ENCODE results near the gene MYO1F.

MYO1F gene

DNA sequence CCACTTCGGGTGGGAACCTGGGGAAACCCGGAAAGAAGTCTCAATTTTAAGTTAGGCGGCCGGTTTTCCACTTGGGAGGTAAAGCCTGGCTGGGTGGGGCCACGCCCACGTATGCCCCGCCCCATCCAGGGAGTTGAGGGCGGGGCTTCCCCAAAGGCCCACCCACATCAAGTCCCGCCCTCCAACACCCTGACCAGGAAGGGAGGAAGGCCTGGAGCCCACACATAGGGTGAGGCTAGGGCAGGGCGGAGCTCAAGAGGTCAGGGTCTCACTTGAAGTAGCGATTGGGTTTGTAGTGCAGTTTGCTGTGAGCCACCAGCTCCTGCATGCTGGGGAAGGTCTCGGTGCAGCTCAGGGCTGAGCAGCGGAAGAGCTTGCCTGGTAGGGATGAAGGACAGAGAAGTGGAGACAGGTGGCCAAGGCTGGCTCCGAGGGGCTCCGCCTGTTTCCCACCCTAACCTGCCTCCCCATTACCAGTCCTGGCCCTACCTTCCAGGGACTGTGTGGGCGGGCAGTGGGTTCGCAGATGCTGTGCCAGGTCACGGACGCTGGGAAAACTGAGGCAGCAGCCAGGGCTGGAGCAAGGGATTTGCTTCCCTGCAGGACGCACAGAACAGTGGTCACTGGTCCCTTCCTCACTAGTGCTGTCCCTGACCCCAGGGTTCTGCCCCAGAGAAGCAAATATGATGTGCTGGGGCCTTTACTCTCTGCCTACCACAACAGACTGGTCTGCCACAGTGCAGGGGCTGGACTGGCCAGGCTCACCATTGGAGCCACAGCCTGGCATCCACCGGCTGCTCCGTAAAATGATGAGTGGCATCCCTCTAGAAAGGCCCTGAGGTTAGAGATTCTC is 64.9 kb downstream of the MYO1F start:
- H3K4me3 ChIP-seq (replicated peaks in 1 of 2; ENCODE audit: low read depth in 2 of 2, low read length in 2 of 2): no peak overlapping the region
- TF ChIP-seq, protein P1, sequence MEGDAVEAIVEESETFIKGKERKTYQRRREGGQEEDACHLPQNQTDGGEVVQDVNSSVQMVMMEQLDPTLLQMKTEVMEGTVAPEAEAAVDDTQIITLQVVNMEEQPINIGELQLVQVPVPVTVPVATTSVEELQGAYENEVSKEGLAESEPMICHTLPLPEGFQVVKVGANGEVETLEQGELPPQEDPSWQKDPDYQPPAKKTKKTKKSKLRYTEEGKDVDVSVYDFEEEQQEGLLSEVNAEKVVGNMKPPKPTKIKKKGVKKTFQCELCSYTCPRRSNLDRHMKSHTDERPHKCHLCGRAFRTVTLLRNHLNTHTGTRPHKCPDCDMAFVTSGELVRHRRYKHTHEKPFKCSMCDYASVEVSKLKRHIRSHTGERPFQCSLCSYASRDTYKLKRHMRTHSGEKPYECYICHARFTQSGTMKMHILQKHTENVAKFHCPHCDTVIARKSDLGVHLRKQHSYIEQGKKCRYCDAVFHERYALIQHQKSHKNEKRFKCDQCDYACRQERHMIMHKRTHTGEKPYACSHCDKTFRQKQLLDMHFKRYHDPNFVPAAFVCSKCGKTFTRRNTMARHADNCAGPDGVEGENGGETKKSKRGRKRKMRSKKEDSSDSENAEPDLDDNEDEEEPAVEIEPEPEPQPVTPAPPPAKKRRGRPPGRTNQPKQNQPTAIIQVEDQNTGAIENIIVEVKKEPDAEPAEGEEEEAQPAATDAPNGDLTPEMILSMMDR (IDR thresholded peaks at IDR 0.05; ENCODE audit: low read depth, low read length): no peak

GRCh38 chr19:8511573-8512101 is 65.6 kb downstream of the MYO1F start:
- TF ChIP-seq, protein P1 (IDR thresholded peaks at IDR 0.05; ENCODE audit: low read depth, low read length): no peak
- no peak overlapping the region for H3K4me3 ChIP-seq (replicated peaks in 1 of 2; ENCODE audit: low read depth in 2 of 2, low read length in 2 of 2)
- no peak for DNase-seq (ENCODE audit: low read depth in 2 of 2)

More for the DNA sequence above, 64.9 kb downstream of the MYO1F start:
- DNase-seq (ENCODE audit: low read depth in 2 of 2): peak; percentile 23 to 25

- DNase-seq (ENCODE audit: low read depth in 2 of 2): no peak
- TF ChIP-seq, protein P1 (IDR thresholded peaks at IDR 0.05; ENCODE audit: low read depth, low read length): no peak
- no peak overlapping the region for H3K4me3 ChIP-seq (replicated peaks in 1 of 2; ENCODE audit: low read depth in 2 of 2, low read length in 2 of 2)
These were observed 66.6 kb downstream of the MYO1F start for GRCh38 chr19:8510589-8511115.

GRCh38 chr19:8506402-8506957 is 70.8 kb downstream of the MYO1F start:
- TF ChIP-seq, protein P1 (IDR thresholded peaks at IDR 0.05; ENCODE audit: low read depth, low read length): no peak
- peak overlapping the region; percentile 54 to 60 for H3K4me3 ChIP-seq (replicated peaks in 1 of 2; ENCODE audit: low read depth in 2 of 2, low read length in 2 of 2)
- DNase-seq (ENCODE audit: low read depth in 2 of 2): no peak

DNA sequence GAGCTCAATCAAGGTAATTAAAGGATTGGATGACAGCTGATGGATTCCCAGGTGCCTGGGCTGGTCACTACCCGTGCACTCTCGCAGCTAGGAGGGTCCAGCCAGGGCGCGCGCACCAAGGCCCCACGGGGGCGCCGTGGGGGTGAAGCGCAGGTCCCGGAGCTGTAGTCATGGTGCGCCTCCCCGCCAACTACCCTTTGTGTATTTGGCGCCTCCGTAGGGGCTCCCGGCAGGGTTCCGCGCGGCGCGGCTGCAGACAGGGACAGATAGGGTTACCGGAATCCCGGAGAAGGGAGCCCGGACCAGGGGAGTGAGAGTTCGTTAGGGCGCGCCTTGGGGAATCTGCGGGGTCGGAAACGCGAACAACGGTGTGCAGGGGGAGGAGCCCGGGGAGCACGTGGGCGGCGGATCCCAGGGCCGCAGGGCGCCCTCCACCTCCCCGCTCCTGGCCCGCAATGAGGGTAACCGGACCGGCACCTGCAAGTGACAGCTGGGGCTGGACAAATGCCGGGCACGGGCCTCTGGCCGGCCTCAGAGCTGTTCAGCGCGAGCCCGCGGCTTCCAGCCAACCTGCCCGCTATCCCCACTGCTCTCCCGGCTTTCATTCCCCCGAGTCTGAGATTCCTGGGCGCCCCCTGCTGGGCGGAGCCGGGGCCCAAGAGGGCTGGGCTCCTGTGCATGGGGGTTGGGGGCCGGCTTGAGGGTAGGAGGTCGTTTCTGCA is 71.4 kb downstream of the MYO1F start:
- peak; percentile 69 to 74 for DNase-seq (ENCODE audit: low read depth in 2 of 2)
- TF ChIP-seq, protein P1 (IDR thresholded peaks at IDR 0.05; ENCODE audit: low read depth, low read length): peak; percentile 86
- peak overlapping the region; percentile 54 to 60 for H3K4me3 ChIP-seq (replicated peaks in 1 of 2; ENCODE audit: low read depth in 2 of 2, low read length in 2 of 2)

- TF ChIP-seq, protein P1 (IDR thresholded peaks at IDR 0.05; ENCODE audit: low read depth, low read length): no peak
- no peak for DNase-seq (ENCODE audit: low read depth in 2 of 2)
- H3K4me3 ChIP-seq (replicated peaks in 1 of 2; ENCODE audit: low read depth in 2 of 2, low read length in 2 of 2): no peak overlapping the region
These were observed 72.3 kb downstream of the MYO1F start for GRCh38 chr19:8504919-8505318.
